ENCODE measurements around the gene PCSK4. TPM values are rescaled to one million over a fixed set of nuclear protein-coding genes. Genes with fewer than 3 reads are reported as not detected.

PCSK4 gene
- total and polyA plus RNA-seq, 7 donors: 0.99 to 5.0 (median 3.1) TPM; not detected in 1

GRCh38 chr19:1475751-1476437 lies 14.3 kb downstream of the PCSK4 start:
- Histone ChIP-seq H3K4me1 (peaks cover 0 to 35% (median 27%) of the 10 kb centered on the region in 4 donors), H3K9me3 (no peaks in the 10 kb centered on the region), H3K36me3 (peaks cover 0 to 19% (median 0%) of the 10 kb centered on the region in 4 donors), H3K27me3 (peaks cover 18 to 54% (median 37%) of the 10 kb centered on the region in 3 donors), H3K4me3 (no peak overlapping the region), H3K27ac (no peak overlapping the region)
- WGBS, 2 donors: 93 to 95% methylated on average over 31 of the region's 31 CpGs
- TF ChIP-seq EP300 (IDR thresholded peaks at IDR 0.05) (no peak), POLR2AphosphoS5 (IDR thresholded peaks at IDR 0.05) (no peak), POLR2A (IDR thresholded peaks at IDR 0.05) (no peak)
- TF ChIP-seq, protein P1, sequence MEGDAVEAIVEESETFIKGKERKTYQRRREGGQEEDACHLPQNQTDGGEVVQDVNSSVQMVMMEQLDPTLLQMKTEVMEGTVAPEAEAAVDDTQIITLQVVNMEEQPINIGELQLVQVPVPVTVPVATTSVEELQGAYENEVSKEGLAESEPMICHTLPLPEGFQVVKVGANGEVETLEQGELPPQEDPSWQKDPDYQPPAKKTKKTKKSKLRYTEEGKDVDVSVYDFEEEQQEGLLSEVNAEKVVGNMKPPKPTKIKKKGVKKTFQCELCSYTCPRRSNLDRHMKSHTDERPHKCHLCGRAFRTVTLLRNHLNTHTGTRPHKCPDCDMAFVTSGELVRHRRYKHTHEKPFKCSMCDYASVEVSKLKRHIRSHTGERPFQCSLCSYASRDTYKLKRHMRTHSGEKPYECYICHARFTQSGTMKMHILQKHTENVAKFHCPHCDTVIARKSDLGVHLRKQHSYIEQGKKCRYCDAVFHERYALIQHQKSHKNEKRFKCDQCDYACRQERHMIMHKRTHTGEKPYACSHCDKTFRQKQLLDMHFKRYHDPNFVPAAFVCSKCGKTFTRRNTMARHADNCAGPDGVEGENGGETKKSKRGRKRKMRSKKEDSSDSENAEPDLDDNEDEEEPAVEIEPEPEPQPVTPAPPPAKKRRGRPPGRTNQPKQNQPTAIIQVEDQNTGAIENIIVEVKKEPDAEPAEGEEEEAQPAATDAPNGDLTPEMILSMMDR (IDR thresholded peaks at IDR 0.05): no peak
- DNase-seq: no peak
- intact Hi-C loops (cut with DNase I): no loop called here

DNA sequence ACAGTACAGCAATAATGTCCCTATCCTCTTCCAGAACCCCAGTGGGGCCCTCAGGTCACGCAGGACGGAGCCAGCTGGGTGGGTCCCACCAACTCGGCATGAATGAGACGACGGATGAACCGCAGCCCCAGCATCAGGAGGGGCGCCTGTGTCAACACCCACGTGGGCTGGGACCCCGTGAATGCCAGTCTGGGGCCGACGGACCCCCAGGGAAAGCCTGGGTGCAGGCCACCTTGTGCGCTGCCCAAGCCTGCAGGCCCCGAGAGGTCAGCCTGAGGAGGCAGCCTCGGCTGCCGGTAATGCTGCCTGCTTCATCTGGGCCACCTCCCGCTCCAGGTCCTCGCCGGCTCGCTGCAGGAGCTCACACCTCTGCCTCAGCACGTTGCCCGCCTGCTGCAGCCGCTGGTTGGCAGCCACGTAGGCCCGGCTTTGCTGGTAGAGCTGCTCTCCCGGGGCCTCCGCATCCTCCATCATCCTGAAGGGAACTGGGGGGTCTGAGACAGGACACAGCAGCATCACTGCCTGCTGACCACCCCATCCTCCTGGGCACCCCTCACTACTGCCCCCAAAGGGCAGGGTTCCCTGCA lies 15.3 kb downstream of the PCSK4 start:
- WGBS, 2 donors: 92 to 94% methylated on average over 26 of the region's 26 CpGs
- Histone ChIP-seq H3K27me3 (peaks cover 28 to 65% (median 48%) of the 10 kb centered on the region in 3 donors), H3K27ac (no peak overlapping the region), H3K4me1 (peaks cover 0 to 45% (median 37%) of the 10 kb centered on the region in 4 donors), H3K9me3 (no peaks in the 10 kb centered on the region), H3K4me3 (no peak overlapping the region), H3K36me3 (peaks cover 0 to 19% (median 0%) of the 10 kb centered on the region in 4 donors)
- TF ChIP-seq POLR2AphosphoS5 (IDR thresholded peaks at IDR 0.05) (no peak), POLR2A (IDR thresholded peaks at IDR 0.05) (no peak), EP300 (IDR thresholded peaks at IDR 0.05) (no peak)
- TF ChIP-seq, protein P1 (IDR thresholded peaks at IDR 0.05): no peak
- DNase-seq: no peak
- intact Hi-C loops (cut with DNase I): no loop called here

GRCh38 chr19:1474011-1474764 lies 16.0 kb downstream of the PCSK4 start:
- no peak for DNase-seq
- peaks cover 0 to 43% (median 40%) of the 10 kb centered on the region in 4 donors for H3K4me1 ChIP-seq
- WGBS, 2 donors: 85 to 87% methylated on average over 31 of the region's 31 CpGs
- H3K27ac ChIP-seq: no peak overlapping the region
- peaks cover 0 to 19% (median 0%) of the 10 kb centered on the region in 4 donors for H3K36me3 ChIP-seq
- peaks cover 35 to 71% (median 51%) of the 10 kb centered on the region in 3 donors for H3K27me3 ChIP-seq
- intact Hi-C loops (cut with DNase I): no loop called here
- H3K4me3 ChIP-seq: no peak overlapping the region
- no peaks in the 10 kb centered on the region for H3K9me3 ChIP-seq
- TF ChIP-seq, protein P1 (IDR thresholded peaks at IDR 0.05): no peak
- TF ChIP-seq POLR2AphosphoS5 (IDR thresholded peaks at IDR 0.05) (no peak), EP300 (IDR thresholded peaks at IDR 0.05) (no peak), POLR2A (IDR thresholded peaks at IDR 0.05) (no peak)

DNA sequence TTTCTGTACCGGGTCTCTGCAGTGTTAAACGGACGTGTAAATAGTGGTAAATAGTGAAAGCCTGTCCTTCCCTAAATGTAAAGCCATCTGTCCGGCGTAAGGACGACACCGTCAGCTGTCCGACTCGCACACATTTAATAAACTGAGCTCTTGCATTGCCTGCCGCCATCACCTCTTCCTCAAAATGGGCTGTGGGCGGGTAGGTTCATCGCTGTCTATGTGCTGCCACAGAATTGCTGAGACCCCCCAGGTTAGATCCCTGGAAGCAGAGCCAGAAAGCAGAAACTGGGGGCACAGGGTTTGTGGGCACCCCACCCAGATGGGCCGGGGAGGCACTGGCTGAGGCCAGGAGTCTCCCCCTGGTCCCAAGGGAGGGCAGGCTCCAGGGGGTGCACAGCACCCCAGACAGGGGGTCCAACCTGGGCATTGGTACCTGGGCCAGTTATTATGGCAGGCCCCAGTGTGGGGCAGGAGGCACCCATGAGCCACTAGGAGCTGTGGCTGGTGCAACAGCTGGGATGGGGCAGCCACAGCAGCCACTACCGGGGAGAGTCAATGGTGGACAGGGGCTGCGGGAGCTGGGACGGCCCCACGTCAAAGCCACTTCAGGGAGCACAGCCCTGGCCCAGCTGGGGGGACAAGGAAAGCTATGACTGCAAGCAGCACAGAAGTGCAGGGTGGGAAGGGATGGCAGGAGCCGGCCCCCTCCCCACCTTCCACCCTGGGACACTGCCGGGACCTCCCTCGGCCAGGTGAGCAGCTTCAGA lies 16.9 kb downstream of the PCSK4 start:
- TF ChIP-seq POLR2A (IDR thresholded peaks at IDR 0.05) (no peak), EP300 (IDR thresholded peaks at IDR 0.05) (no peak), POLR2AphosphoS5 (IDR thresholded peaks at IDR 0.05) (no peak)
- TF ChIP-seq, protein P1 (IDR thresholded peaks at IDR 0.05): no peak
- Histone ChIP-seq H3K36me3 (peaks cover 0 to 19% (median 0%) of the 10 kb centered on the region in 4 donors), H3K4me3 (no peak overlapping the region), H3K27ac (no peak overlapping the region), H3K9me3 (no peaks in the 10 kb centered on the region), H3K27me3 (peaks cover 44 to 80% (median 59%) of the 10 kb centered on the region in 3 donors), H3K4me1 (peaks cover 0 to 46% (median 45%) of the 10 kb centered on the region in 4 donors)
- intact Hi-C loops (cut with DNase I): no loop called here
- 69 to 78% methylated on average over 20 of the region's 20 CpGs for WGBS, 2 donors
- no peak for DNase-seq

Data from sigmoid colon (tissue), 7 donors.